ENCODE data around the gene SOWAHB.

Gene SOWAHB

GRCh38 chr4:76895619-76896018, 2.3 kb downstream of the SOWAHB start:
- no peak for TF ChIP-seq CTCF (IDR thresholded peaks at IDR 0.05; ENCODE audit: insufficient read depth, low read depth, low read length, missing control alignments)
- no peak overlapping the region for H3K4me3 ChIP-seq (ENCODE audit: low read depth, low read length)
- no peak for DNase-seq (ENCODE audit: low read depth)

GRCh38 chr4:76894537-76895255, 3.2 kb downstream of the SOWAHB start:
- TF ChIP-seq CTCF (IDR thresholded peaks at IDR 0.05; ENCODE audit: insufficient read depth, low read depth, low read length, missing control alignments): no peak
- peak; percentile 54 for DNase-seq (ENCODE audit: low read depth)
- no peak overlapping the region for H3K4me3 ChIP-seq (ENCODE audit: low read depth, low read length)

GRCh38 chr4:76892601-76893000, 5.3 kb downstream of the SOWAHB start:
- DNase-seq (ENCODE audit: low read depth): no peak
- no peak overlapping the region for H3K4me3 ChIP-seq (ENCODE audit: low read depth, low read length)
- no peak for TF ChIP-seq CTCF (IDR thresholded peaks at IDR 0.05; ENCODE audit: insufficient read depth, low read depth, low read length, missing control alignments)

GRCh38 chr4:76892001-76892400, 5.9 kb downstream of the SOWAHB start:
- no peak overlapping the region for H3K4me3 ChIP-seq (ENCODE audit: low read depth, low read length)
- DNase-seq (ENCODE audit: low read depth): no peak
- no peak for TF ChIP-seq CTCF (IDR thresholded peaks at IDR 0.05; ENCODE audit: insufficient read depth, low read depth, low read length, missing control alignments)

- no peak for DNase-seq (ENCODE audit: low read depth)
- H3K4me3 ChIP-seq (ENCODE audit: low read depth, low read length): no peak overlapping the region
- no peak for TF ChIP-seq CTCF (IDR thresholded peaks at IDR 0.05; ENCODE audit: insufficient read depth, low read depth, low read length, missing control alignments)
These were observed 11.0 kb downstream of the SOWAHB start for GRCh38 chr4:76886848-76887441.

- TF ChIP-seq CTCF (IDR thresholded peaks at IDR 0.05; ENCODE audit: insufficient read depth, low read depth, low read length, missing control alignments): no peak
- DNase-seq (ENCODE audit: low read depth): no peak
- no peak overlapping the region for H3K4me3 ChIP-seq (ENCODE audit: low read depth, low read length)
These were observed 11.7 kb downstream of the SOWAHB start for GRCh38 chr4:76886214-76886613.

GRCh38 chr4:76883147-76883546, 14.8 kb downstream of the SOWAHB start:
- DNase-seq (ENCODE audit: low read depth): no peak
- TF ChIP-seq CTCF (IDR thresholded peaks at IDR 0.05; ENCODE audit: insufficient read depth, low read depth, low read length, missing control alignments): no peak

More at GRCh38 chr4:76883147-76883546, 14.8 kb downstream of the SOWAHB start:
- H3K4me3 ChIP-seq (ENCODE audit: low read depth, low read length): no peak overlapping the region
